Retina (tissue), 1 donor: ENCODE data around the gene OR2AG2.
"Not testable (repeated sequence)": the region's sequence is repeated elsewhere in the genome, so short reads cannot be mapped to it uniquely, and the experiment has no call there.

Experiments used
- DNase-seq: peaks from one replicate; pipeline ENCODE4 v3.0.0-alpha.2; 2016

The OR2AG2 gene

GRCh38 chr11:6771926-6772893 is at the start of gene OR2AG2:
TSS of gene OR2AG2 (minus strand) at chr11:6771976. CDS start at chr11:6768957, 3,019 bp downstream.
- DNase-seq = peak; percentile 20

- DNase-seq = no peak
These were observed 47.2 kb upstream of the OR2AG2 start for GRCh38 chr11:6818967-6819366.

GRCh38 chr11:6817694-6818093 is 45.9 kb upstream of the OR2AG2 start:
- DNase-seq = no peak

- DNase-seq = peak; percentile 19
These were observed 41.9 kb upstream of the OR2AG2 start for GRCh38 chr11:6813656-6814055.

- DNase-seq = peak; percentile 62
These were observed 40.7 kb upstream of the OR2AG2 start for GRCh38 chr11:6812390-6813005.

- not testable (repeated sequence) for DNase-seq
These were observed 29.3 kb upstream of the OR2AG2 start for GRCh38 chr11:6801075-6801474.

- no peak for DNase-seq
These were observed 27.6 kb upstream of the OR2AG2 start, which contains the start of gene OR6A2 for GRCh38 chr11:6799402-6799801. TSS of gene OR6A2 (minus strand) at chr11:6799689. CDS start at chr11:6795708, 3,981 bp downstream.

- DNase-seq = no peak
These were observed 22.9 kb upstream of the OR2AG2 start for GRCh38 chr11:6794639-6795038.

- DNase-seq = no peak
These were observed 18.8 kb upstream of the OR2AG2 start for GRCh38 chr11:6790546-6790945.

- DNase-seq = no peak
These were observed 10.9 kb upstream of the OR2AG2 start, which contains the start of gene OR2AG1 for GRCh38 chr11:6782720-6783119. TSS of gene OR2AG1 (plus strand) at chr11:6783020. CDS start at chr11:6785038, 2,018 bp downstream.

GRCh38 chr11:6780829-6781228 is 9.1 kb upstream of the OR2AG2 start:
- no peak for DNase-seq

GRCh38 chr11:6778518-6778917 is 6.7 kb upstream of the OR2AG2 start:
- no peak for DNase-seq

GRCh38 chr11:6757373-6757967 is 14.3 kb downstream of the OR2AG2 start:
- peak; percentile 59 for DNase-seq

- DNase-seq = no peak
These were observed 15.8 kb downstream of the OR2AG2 start for GRCh38 chr11:6755953-6756347.

GRCh38 chr11:6755303-6755952 is 16.3 kb downstream of the OR2AG2 start:
- peak; percentile 58 for DNase-seq

GRCh38 chr11:6747097-6747668 is 24.6 kb downstream of the OR2AG2 start:
- no peak for DNase-seq

- DNase-seq = no peak
These were observed 25.1 kb downstream of the OR2AG2 start for GRCh38 chr11:6746626-6747025.

GRCh38 chr11:6746086-6746618 is 25.6 kb downstream of the OR2AG2 start:
- no peak for DNase-seq

- DNase-seq = no peak
These were observed 26.2 kb downstream of the OR2AG2 start for GRCh38 chr11:6745465-6746015.

GRCh38 chr11:6745018-6745417 is 26.8 kb downstream of the OR2AG2 start:
- DNase-seq = no peak

- no peak for DNase-seq
These were observed 29.5 kb downstream of the OR2AG2 start for GRCh38 chr11:6742260-6742659.

- DNase-seq = no peak
These were observed 33.2 kb downstream of the OR2AG2 start for GRCh38 chr11:6738590-6738989.
